ENCODE results near the gene GOLGA1.
"Not testable (repeated sequence)": the region's sequence is repeated elsewhere in the genome, so short reads cannot be mapped to it uniquely, and the experiment has no call there.

Gene GOLGA1, protein sequence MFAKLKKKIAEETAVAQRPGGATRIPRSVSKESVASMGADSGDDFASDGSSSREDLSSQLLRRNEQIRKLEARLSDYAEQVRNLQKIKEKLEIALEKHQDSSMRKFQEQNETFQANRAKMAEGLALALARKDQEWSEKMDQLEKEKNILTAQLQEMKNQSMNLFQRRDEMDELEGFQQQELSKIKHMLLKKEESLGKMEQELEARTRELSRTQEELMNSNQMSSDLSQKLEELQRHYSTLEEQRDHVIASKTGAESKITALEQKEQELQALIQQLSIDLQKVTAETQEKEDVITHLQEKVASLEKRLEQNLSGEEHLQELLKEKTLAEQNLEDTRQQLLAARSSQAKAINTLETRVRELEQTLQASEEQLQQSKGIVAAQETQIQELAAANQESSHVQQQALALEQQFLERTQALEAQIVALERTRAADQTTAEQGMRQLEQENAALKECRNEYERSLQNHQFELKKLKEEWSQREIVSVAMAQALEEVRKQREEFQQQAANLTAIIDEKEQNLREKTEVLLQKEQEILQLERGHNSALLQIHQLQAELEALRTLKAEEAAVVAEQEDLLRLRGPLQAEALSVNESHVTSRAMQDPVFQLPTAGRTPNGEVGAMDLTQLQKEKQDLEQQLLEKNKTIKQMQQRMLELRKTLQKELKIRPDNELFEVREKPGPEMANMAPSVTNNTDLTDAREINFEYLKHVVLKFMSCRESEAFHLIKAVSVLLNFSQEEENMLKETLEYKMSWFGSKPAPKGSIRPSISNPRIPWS

DNA sequence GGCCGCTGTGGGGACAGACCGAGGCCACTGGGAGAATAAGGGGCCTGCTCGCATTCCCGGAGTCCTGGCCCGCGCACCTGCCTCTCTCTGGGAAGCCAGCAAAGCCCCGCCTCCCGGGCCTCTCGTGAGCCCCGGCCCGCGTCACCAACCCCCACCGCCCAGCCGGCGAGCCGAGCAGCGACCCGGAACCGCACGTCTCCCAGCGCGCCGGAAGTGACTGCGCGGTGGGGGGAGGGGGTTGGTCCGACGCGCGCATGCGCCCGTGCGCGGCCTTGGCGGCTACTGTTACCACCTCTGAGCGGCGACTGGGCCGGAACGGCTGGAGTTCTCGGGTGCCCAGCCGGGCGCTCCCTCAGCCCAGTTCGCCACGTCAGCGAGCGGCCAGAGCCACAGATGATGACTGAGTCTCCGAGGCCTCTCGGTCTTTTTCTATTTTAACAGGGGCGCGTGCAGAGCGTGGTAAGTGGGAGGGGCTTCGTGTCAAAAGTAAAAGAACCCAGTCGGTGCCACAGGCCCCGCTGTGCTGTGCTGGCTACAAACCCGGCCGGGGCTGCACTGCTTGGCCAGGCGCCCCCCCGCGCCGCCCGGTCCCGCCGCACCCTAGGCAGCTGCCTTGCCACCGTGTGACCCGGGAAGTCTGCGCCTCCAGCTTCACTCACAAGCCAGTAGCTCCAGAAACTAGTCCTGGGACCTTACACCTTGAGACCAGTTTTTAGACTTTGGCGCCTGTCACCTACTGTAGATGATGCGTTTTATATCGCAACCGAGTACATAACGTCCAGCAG lies at the start of gene GOLGA1:
GOLGA1 (minus strand) TSS at position 190 of the 785 bp plus-strand sequence. CDS start 2,372 bp downstream, outside the sequence.
- DNase-seq = peak; percentile 92 to 94

GRCh38 chr9:124983698-124984097 lies 42.8 kb upstream of the GOLGA1 start:
- no peak for DNase-seq

DNA sequence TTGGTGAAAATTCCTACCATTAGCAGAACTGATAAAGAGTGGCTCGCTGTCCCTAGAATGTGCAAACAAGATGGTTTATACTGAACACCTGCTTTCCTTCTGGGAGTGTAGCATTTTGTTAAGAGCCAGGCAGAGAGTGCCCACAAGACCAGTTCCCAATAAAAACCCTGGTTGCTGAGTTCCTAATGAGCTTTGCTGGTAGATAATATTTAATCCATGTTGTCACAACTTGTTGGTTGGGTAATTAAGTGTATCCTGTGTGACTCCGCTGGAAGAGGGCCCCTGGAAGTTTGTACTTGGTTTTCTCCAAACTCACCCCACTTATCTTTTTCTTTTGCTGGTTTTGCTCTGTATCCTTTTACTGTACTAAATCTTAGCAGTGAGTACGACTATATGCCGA lies 39.5 kb upstream of the GOLGA1 start:
- DNase-seq = no peak

DNA sequence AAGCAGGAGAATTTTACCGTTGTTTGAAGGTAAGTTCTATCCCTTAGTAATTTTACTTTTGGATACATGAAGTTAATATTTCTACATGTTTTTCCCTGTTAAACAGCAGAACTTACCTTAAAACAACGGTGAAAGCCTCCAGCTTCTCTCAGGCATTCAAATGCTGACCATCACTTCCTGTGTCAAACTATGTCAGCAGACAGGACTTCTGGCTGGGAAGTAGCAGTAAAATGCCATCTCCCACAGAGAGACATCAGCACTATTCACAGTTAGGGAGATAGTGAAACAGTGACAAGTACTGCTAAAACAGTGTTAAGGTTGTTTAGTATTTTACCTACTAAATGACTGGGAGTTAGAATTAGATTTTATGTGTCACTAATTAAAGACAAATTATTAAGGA lies 34.2 kb upstream of the GOLGA1 start:
- DNase-seq = no peak

GRCh38 chr9:124973807-124974206 lies 32.9 kb upstream of the GOLGA1 start:
- DNase-seq = no peak

- DNase-seq = no peak
Measured at GRCh38 chr9:124972241-124972770, 31.4 kb upstream of the GOLGA1 start.

GRCh38 chr9:124969401-124969800 lies 28.5 kb upstream of the GOLGA1 start:
- no peak for DNase-seq

- DNase-seq = no peak
Measured at GRCh38 chr9:124968238-124968637, 27.4 kb upstream of the GOLGA1 start.

DNA sequence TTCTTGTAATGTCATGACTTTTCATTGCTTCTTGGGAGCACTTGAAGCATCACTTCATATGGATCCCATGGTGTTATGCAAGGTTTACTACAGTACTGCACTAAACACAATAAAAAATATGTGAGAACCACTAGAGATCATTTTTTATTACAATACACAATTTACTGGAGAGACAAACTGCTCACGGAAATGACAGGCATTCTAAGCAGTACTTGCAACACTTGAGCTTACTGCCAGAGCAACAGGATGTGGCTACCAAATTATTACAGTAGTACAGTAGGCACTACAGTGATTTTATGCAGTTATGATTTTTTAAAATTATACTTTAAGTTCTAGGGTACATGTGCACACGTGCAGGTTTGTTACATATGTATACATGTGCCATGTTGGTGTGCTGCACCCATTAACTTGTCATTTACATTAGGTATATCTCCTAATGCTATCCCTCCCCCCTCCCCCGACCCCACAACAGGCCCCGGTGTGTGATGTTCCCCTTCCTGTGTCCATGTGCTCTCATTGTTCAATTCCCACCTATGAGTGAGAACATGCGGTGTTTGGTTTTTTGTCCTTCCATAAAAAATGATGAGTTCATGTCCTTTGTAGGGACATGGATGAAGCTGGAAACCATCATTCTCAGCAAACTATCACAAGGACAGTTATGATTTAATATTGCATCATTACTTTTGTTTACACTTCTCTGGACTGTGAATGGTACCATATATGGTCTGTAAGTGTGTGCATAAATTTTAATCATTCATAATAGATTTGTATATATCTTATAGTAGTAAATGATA lies 25.1 kb upstream of the GOLGA1 start:
- DNase-seq = not testable (repeated sequence)

DNA sequence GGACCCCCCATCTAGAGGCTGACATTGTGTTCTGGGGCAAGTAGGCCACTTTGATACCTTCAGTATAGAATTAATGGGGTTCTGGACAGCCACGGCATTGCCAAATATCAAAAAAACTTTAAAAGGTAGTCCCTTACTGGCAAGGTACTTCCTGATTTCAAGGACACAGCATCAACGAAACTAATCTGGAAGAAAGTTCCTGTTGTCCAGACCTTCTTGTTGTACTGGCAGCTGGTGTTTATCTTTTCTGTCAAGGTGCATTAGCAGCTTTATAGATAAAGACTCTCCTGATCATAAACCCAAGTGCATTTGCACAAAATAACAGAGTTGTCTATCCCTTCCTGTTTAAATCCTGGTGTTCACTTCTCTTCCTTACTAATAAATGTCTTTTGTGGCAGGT lies 23.7 kb upstream of the GOLGA1 start:
- DNase-seq = no peak

GRCh38 chr9:124964056-124964455 lies 23.2 kb upstream of the GOLGA1 start:
- no peak for DNase-seq

GRCh38 chr9:124960409-124960752 lies 19.5 kb upstream of the GOLGA1 start:
- DNase-seq = no peak

DNA sequence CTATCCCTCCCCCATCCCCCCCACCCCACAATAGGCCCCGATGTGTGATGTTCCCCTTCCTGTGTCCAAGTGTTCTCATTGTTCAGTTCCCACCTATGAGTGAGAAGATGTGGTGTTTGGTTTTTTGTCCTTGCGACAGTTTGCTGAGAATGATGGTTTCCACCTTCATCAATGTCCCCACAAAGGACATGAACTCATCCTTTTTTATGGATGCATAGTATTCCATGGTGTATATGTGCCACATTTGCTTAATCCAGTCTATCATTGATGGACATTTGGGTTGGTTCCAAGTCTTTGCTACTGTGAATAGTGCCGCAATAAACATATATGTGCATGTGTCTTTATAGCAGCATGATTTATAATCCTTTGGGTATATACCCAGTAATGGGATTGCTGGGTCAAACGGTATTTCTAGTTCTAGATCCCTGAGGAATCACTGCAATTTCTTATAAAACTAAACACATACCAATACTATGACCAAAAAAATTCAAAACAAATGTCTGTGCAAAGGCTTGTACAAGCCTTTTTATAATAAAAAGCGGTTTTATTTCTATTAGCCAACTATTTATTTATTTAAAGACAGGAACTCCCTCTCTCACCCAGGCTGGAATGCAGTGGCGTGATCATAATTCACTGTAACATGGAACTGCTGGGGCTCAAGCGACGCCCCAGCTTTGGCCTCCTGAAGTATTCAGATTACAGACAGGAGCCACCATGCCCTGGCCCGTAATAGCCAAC lies 19.0 kb upstream of the GOLGA1 start:
- DNase-seq = not testable (repeated sequence)

- no peak for DNase-seq
Measured at GRCh38 chr9:124954255-124954654, 13.4 kb upstream of the GOLGA1 start.

- no peak for DNase-seq
Measured at GRCh38 chr9:124950050-124950718, 9.3 kb upstream of the GOLGA1 start.

GRCh38 chr9:124949387-124949786 lies 8.5 kb upstream of the GOLGA1 start:
- no peak for DNase-seq

- DNase-seq = no peak
Measured at GRCh38 chr9:124947727-124948391, 7.0 kb upstream of the GOLGA1 start.

GRCh38 chr9:124946167-124946566 lies 5.3 kb upstream of the GOLGA1 start:
- no peak for DNase-seq

DNA sequence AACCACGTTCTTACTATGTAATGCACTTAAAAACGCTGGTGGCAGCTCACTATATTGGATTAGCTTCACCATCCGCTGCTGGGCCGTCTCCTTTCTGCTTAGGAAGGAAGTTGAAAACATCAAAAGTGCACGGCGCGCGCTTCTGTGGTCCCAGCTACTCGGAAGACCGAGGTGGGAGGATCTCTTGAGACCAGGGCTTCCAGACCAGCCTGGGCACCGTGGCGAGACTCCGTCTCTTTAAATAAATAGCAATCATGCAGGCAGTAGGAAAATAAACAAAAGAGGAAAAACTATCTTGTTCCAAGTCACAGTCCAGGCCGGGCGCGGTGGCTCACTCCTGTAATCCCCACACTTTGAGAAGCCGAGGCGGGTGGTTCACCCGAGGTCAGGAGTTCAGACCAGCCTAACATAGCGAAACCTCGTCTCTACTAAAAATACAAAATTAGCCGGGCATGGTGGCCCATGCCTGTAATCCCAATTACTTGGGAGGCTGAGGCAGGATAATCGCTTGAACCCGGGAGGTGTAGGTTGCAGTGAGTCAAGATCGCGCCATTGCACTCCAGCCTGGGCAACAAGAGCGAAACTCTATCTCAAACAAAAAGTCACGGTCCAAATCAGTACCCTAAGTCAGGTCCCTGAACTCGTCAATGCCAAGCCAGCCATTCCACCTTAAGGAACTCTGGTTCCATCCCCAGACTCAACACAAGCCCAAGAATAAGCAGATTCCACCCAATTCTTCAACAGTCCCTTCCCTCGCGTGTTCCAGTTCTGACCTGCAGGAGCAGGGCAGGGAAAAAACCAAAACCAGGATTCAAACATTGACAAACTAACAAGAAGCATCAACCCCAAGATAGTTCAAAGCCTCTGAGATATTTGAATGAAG lies 1.0 kb upstream of the GOLGA1 start:
- peak; percentile 69 to 76 for DNase-seq

All from activated CD4-positive, alpha-beta T cell treated with anti-CD3 and anti-CD28 coated beads, Interleukin-2, amount 50 U/mL, for 48 hours (primary cell).